ENCODE measurements around the gene PRKCB.
"Not testable (repeated sequence)": the region's sequence is repeated elsewhere in the genome, so short reads cannot be mapped to it uniquely, and the experiment has no call there.

Gene PRKCB

DNA sequence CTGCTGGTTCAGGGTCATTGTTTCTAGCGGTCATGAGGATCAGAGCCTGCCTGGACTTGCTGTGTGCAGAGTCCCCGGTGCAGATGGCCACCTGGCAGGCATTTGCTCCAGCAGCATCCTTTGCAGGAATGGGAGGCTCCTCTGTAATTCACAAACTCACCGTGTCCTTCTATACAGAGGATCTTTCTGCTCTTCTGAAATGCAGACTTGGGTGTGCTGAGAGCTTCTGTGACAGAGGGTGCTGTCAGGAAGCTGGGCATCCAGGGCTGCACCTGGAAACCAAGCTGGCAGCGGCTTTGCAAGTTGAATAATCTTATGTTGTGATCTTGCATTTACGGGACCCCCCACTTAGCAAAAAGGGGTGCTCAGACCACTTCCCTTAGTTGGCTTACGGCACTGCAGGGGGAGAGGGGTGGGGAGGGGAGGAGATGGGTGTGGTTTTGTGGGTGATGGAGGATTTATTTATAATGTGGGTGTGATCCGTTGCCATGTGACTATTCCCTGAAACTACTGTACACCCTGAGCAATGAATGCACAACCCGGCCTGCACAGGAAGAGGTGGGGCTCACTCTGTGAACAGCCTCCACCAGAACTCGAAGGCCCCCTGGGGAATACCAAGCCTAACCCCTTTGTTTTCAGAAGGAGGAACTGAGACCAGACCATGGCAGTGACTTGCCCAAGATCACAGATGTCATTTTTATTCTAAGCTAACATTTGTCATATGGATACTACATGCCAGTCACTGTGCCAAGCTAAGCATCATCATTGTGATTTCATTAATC is 178.3 kb downstream of the PRKCB start:
- no peak overlapping the region for H3K4me3 ChIP-seq (ENCODE audit: low read depth, low read length)
- TF ChIP-seq, protein P1, sequence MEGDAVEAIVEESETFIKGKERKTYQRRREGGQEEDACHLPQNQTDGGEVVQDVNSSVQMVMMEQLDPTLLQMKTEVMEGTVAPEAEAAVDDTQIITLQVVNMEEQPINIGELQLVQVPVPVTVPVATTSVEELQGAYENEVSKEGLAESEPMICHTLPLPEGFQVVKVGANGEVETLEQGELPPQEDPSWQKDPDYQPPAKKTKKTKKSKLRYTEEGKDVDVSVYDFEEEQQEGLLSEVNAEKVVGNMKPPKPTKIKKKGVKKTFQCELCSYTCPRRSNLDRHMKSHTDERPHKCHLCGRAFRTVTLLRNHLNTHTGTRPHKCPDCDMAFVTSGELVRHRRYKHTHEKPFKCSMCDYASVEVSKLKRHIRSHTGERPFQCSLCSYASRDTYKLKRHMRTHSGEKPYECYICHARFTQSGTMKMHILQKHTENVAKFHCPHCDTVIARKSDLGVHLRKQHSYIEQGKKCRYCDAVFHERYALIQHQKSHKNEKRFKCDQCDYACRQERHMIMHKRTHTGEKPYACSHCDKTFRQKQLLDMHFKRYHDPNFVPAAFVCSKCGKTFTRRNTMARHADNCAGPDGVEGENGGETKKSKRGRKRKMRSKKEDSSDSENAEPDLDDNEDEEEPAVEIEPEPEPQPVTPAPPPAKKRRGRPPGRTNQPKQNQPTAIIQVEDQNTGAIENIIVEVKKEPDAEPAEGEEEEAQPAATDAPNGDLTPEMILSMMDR (IDR thresholded peaks at IDR 0.05; ENCODE audit: low read depth, low read length, missing control alignments), result no peak
- DNase-seq (ENCODE audit: low read depth), result peak; percentile 94

DNA sequence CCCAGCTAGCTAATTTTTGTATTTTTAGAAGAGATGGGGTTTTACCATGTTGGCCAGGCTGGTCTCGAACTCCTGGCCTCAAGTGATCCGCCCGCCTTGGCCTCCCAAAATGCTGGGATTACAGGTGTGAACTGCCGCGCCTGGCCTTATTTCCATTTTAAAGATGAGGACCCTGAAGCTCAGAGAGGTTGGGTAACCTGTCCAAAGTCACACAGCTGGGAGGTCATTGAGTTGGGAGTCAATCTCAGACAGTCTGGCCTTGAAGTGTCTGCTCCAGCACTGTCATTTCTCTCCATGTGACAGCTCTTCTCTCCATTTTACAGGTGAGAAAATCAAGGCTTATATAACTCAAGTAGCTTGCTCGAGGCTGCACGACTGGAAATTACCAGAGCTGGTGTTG is 179.2 kb downstream of the PRKCB start:
- DNase-seq (ENCODE audit: low read depth); H3K4me3 ChIP-seq (ENCODE audit: low read depth, low read length): not testable (repeated sequence)

DNA sequence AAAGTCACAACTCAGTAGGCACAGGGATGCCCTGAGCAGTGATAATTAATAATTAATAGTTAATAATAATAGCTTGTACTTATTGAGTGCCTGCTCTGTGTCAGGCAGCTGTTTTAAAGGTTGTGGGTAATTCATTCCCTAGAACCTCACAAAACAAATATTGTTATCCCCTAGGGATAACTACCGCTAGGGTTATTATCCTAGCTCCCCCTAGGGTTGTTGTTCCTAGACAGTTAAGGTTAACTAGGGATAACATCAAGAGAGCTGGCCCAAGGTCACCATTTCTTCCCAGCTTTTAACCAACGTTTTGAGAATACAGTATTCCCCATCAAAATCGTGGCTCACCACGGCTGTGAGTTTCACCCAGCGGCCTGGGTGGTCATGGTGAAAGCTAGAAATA is 180.1 kb downstream of the PRKCB start:
- no peak for DNase-seq (ENCODE audit: low read depth)
- H3K4me3 ChIP-seq (ENCODE audit: low read depth, low read length), result no peak overlapping the region

DNA sequence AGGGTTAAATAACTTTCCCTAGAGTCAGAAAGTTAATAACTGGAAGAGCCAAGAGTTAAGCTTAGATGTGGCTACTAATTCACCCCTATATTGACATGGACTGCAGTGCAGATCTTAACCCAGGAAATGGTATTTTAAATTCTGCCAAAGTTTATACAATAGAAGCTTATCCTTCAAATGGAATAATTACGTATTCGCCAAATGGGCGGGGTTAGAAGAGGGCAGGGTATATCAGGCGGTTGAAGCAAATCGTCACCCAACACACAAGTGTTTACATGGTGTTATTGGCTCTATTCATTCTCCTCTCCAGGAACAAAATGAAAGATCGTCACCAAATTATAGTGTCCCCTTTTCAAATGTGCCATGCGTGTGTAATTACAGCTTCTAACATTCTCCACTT is 182.7 kb downstream of the PRKCB start:
- DNase-seq (ENCODE audit: low read depth), result no peak
- H3K4me3 ChIP-seq (ENCODE audit: low read depth, low read length), result no peak overlapping the region
- TF ChIP-seq, protein P1 (IDR thresholded peaks at IDR 0.05; ENCODE audit: low read depth, low read length, missing control alignments), result no peak

More for the DNA sequence above, 180.1 kb downstream of the PRKCB start:
- TF ChIP-seq, protein P1 (IDR thresholded peaks at IDR 0.05; ENCODE audit: low read depth, low read length, missing control alignments), result no peak

DNA sequence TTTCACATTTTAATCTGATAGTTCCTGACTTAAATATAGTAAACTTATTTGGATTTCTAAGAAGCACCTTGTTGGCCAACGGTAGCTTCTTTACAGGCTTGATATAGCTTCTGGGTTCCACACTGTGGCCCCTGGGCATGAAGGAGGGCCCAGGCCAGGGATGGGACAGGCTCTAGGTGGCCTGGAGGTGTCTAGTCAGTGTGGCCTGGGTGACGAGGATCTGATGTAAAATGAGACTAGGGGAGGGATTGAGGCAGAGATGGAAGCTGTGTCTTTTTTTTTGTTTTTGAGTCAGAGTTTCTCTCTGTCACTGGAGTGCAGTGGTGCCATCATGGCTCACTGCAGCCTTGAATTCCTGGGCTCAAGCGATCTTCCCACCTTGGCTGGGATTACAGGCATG is 187.0 kb downstream of the PRKCB start:
- no peak overlapping the region for H3K4me3 ChIP-seq (ENCODE audit: low read depth, low read length)
- TF ChIP-seq, protein P1 (IDR thresholded peaks at IDR 0.05; ENCODE audit: low read depth, low read length, missing control alignments), result no peak
- no peak for DNase-seq (ENCODE audit: low read depth)

DNA sequence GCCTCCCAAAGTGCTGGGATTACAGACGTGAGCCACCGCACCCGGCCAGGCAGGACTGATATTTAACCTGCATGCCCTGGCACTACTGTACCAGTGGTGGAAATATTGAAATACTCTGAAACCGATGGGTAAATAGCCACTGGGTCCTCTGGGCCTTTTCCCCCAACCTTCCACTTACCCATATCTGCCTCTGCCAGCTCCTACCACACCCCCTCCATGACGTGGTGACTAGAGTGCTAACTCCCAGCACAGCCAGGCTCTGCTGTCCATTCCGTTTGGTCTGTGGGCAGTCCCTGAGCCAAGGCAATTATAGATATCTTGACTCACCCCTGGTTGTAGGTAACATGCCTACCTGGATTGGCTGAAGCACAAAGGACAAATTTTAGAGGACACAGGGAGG is 187.8 kb downstream of the PRKCB start:
- TF ChIP-seq, protein P1 (IDR thresholded peaks at IDR 0.05; ENCODE audit: low read depth, low read length, missing control alignments), result no peak
- no peak for DNase-seq (ENCODE audit: low read depth)
- H3K4me3 ChIP-seq (ENCODE audit: low read depth, low read length), result no peak overlapping the region

DNA sequence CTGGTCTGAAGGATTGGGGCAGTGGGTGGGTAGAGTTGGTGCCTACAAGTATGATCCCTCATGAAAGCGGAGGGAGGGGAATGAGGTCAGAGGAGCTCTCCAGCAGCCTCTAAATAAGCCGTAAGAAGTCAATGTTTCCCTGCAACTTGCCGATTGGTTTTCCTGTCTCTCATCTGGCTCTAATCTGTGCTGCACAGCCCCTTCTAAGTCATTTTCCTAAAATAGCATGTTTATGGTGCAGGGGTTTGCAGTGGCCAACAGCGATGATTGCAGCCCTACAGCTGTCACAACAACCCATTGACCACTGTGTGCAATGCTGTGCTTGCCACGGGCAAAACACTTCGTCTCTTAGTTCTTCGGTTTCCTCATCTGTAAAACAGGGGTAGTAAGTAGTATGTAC is 189.2 kb downstream of the PRKCB start:
- TF ChIP-seq, protein P1 (IDR thresholded peaks at IDR 0.05; ENCODE audit: low read depth, low read length, missing control alignments), result no peak
- no peak overlapping the region for H3K4me3 ChIP-seq (ENCODE audit: low read depth, low read length)
- no peak for DNase-seq (ENCODE audit: low read depth)

Measured in GM12864 (cell line).